Measurements from ENCODE around the gene MAP4K1. TPM values are rescaled to one million over a fixed set of nuclear protein-coding genes. Genes with fewer than 3 reads are reported as not detected.

The MAP4K1 gene
- total RNA-seq, 1 experiment from 2014 or later: 11.1 TPM

DNA sequence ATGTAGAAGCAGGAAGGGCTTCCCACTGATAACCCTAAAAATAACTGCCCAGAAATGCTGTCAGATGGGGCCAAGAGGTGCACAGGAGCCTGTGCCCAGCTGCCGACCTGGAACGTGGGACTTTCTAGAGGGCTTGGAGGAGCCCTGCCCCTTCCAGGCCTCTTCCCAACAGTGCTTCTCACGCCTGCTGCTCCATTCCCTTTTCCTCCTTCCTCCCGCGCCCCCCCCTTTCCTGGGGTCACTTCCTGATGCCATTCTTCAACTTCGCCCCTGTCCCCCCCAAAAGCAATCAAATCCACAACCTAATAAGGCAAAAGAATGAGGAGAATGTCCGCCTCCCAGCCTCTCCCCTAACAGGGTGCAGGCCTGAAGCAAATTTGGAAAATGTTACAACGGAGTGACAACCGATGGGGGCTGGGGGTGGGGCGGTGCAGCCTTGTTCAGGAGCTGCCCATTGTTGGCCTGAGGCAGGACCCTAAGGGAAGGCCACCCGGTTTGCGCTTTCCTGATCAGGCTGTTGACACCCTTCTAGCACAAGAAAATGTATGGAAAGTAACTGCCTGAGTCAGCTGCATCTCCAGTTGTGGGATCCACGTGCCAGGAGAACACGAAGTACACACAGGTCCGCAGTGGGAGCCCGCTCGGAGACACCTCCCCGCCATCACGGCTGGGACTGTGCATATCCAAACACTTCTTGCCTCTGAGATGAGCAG, 48.4 kb upstream of the MAP4K1 start:
- in situ Hi-C loops (cut with HindIII; ENCODE audit: low pct_unique_long_range_greater_than_20kb, low sequenced_read_pairs): loop anchor here (25.0 kb wide), 2 partner anchors 1121 to 1671 kb away; partner anchors contain the start of genes C19orf47, LEUTX and PLD3
- no peak for TF ChIP-seq SIN3A (IDR thresholded peaks at IDR 0.05; ENCODE audit: borderline replicate concordance, insufficient read depth, low read depth, low read length)
- TF ChIP-seq, protein P1, sequence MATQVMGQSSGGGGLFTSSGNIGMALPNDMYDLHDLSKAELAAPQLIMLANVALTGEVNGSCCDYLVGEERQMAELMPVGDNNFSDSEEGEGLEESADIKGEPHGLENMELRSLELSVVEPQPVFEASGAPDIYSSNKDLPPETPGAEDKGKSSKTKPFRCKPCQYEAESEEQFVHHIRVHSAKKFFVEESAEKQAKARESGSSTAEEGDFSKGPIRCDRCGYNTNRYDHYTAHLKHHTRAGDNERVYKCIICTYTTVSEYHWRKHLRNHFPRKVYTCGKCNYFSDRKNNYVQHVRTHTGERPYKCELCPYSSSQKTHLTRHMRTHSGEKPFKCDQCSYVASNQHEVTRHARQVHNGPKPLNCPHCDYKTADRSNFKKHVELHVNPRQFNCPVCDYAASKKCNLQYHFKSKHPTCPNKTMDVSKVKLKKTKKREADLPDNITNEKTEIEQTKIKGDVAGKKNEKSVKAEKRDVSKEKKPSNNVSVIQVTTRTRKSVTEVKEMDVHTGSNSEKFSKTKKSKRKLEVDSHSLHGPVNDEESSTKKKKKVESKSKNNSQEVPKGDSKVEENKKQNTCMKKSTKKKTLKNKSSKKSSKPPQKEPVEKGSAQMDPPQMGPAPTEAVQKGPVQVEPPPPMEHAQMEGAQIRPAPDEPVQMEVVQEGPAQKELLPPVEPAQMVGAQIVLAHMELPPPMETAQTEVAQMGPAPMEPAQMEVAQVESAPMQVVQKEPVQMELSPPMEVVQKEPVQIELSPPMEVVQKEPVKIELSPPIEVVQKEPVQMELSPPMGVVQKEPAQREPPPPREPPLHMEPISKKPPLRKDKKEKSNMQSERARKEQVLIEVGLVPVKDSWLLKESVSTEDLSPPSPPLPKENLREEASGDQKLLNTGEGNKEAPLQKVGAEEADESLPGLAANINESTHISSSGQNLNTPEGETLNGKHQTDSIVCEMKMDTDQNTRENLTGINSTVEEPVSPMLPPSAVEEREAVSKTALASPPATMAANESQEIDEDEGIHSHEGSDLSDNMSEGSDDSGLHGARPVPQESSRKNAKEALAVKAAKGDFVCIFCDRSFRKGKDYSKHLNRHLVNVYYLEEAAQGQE (IDR thresholded peaks at IDR 0.05; ENCODE audit: insufficient read depth in 1 of 2, low read depth in 2 of 2, low read length in 1 of 2): no peak
- TF ChIP-seq TCF7L2 (IDR thresholded peaks at IDR 0.05; ENCODE audit: low read depth, low read length): no peak
- TF ChIP-seq, protein P2, sequence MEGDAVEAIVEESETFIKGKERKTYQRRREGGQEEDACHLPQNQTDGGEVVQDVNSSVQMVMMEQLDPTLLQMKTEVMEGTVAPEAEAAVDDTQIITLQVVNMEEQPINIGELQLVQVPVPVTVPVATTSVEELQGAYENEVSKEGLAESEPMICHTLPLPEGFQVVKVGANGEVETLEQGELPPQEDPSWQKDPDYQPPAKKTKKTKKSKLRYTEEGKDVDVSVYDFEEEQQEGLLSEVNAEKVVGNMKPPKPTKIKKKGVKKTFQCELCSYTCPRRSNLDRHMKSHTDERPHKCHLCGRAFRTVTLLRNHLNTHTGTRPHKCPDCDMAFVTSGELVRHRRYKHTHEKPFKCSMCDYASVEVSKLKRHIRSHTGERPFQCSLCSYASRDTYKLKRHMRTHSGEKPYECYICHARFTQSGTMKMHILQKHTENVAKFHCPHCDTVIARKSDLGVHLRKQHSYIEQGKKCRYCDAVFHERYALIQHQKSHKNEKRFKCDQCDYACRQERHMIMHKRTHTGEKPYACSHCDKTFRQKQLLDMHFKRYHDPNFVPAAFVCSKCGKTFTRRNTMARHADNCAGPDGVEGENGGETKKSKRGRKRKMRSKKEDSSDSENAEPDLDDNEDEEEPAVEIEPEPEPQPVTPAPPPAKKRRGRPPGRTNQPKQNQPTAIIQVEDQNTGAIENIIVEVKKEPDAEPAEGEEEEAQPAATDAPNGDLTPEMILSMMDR (IDR thresholded peaks at IDR 0.05): no peak
- no peak for TF ChIP-seq POLR2AphosphoS5 (IDR thresholded peaks at IDR 0.05; ENCODE audit: low read depth, low read length)
- POLR2A ChIA-PET: interaction anchor here (0.6 to 2.0 kb wide), 9 partner anchors 10 to 1320 kb away, joined by 3 to 11 read pairs (median 6); no protein-coding TSS in a partner anchor
- H3K36me3 ChIP-seq (ENCODE audit: control insufficient read depth, insufficient read depth, low read length): peaks cover 15% of the 10 kb centered on the region
- ATAC-seq: peak; percentile 17
- DNase-seq (ENCODE audit: low read depth, low spot score): no peak
- CTCF ChIA-PET: interaction anchor here (1.4 kb wide), 1 partner anchor 1656 kb away, joined by 4 read pairs; no protein-coding TSS in a partner anchor
- H3K27me3 ChIP-seq (ENCODE audit: control insufficient read depth, insufficient read depth, low read length): no peaks in the 10 kb centered on the region
- no peaks in the 10 kb centered on the region for H3K9me3 ChIP-seq (ENCODE audit: control insufficient read depth, insufficient read depth, low read depth, low read length)
- intact Hi-C loops (cut with micrococcal nuclease; ENCODE audit: unreplicated experiment): no loop called here
- H3K27ac ChIP-seq (ENCODE audit: low read length): peak overlapping the region; percentile 96
- peak overlapping the region in 1 of 2 experiments; percentile 12; a peak in 1 of 4 replicates for H3K4me3 ChIP-seq (ENCODE audit: low read depth in 2 of 2, low read length in 2 of 2)
- H3K4me1 ChIP-seq (ENCODE audit: control insufficient read depth, insufficient read depth, low read length): peaks cover 100% of the 10 kb centered on the region
- BruUV-seq (replicated peaks): no TSS peak

DNA sequence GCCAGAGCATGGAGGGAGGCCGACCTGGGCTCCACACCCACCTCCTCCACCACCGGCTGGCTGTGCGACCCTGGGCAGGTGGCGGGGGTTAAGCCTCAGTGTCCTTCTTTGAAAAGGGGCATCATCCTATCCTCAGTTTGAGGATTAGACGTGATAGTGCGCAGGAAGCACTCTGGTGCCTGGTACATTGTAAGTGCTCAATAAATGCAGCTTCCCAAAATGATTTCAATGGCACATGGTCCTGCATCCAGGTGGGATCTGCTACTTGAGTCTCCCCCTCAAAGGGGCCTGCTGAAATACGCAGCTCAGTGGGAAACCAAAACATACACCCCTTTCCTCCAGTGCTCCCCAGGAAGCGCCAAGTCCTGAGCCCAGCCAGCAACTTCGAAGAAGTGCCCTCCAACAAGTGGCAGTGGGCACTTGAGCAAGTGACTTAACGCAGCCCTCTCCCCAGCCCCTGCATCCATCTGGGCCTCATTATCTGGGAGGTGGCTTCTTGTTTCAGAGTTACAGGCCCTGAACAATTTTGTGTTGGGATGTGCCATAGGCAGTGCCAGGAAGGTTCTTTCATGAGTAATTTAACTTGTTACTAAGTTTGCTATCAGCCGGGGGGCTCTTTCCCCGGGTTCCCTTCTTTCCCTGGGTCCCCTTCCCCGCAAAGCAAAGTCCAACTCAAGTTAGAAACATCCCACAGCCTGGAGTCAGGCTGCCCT, 47.6 kb upstream of the MAP4K1 start:
- CTCF ChIA-PET: interaction anchor here (0.6 to 0.8 kb wide), 2 partner anchors 31 to 118 kb away, joined by 4 to 5 read pairs; no protein-coding TSS in a partner anchor
- H3K4me3 ChIP-seq (ENCODE audit: low read depth in 2 of 2, low read length in 2 of 2): no peak overlapping the region; a peak in 1 of 4 replicates
- POLR2A ChIA-PET: interaction anchor here (0.6 to 3.7 kb wide), 6 partner anchors 16 to 60 kb away, joined by 3 to 23 read pairs (median 6); partner anchors contain the start of gene ACTN4

More for the DNA sequence above, 47.6 kb upstream of the MAP4K1 start:
- DNase-seq (ENCODE audit: low read depth, low spot score) (no peak), ATAC-seq (no peak)
- TF ChIP-seq SIN3A (IDR thresholded peaks at IDR 0.05; ENCODE audit: borderline replicate concordance, insufficient read depth, low read depth, low read length) (no peak), TCF7L2 (IDR thresholded peaks at IDR 0.05; ENCODE audit: low read depth, low read length) (no peak), POLR2AphosphoS5 (IDR thresholded peaks at IDR 0.05; ENCODE audit: low read depth, low read length) (no peak)
- TF ChIP-seq, protein P2 (IDR thresholded peaks at IDR 0.05): no peak
- TF ChIP-seq, protein P1 (IDR thresholded peaks at IDR 0.05; ENCODE audit: insufficient read depth in 1 of 2, low read depth in 2 of 2, low read length in 1 of 2): no peak
- Histone ChIP-seq H3K4me1 (ENCODE audit: control insufficient read depth, insufficient read depth, low read length) (peaks cover 100% of the 10 kb centered on the region), H3K27me3 (ENCODE audit: control insufficient read depth, insufficient read depth, low read length) (no peaks in the 10 kb centered on the region), H3K36me3 (ENCODE audit: control insufficient read depth, insufficient read depth, low read length) (peaks cover 16% of the 10 kb centered on the region), H3K9me3 (ENCODE audit: control insufficient read depth, insufficient read depth, low read depth, low read length) (no peaks in the 10 kb centered on the region), H3K27ac (ENCODE audit: low read length) (peak overlapping the region; percentile 96)
- intact Hi-C loops (cut with micrococcal nuclease; ENCODE audit: unreplicated experiment): no loop called here
- no TSS peak for BruUV-seq (replicated peaks)
- in situ Hi-C loops (cut with HindIII; ENCODE audit: low pct_unique_long_range_greater_than_20kb, low sequenced_read_pairs): loop anchor here (25.0 kb wide), 2 partner anchors 1122 to 1672 kb away; partner anchors contain the start of genes C19orf47, LEUTX and PLD3
